GM06990 (cell line): Measurements from ENCODE around the gene NKIRAS2.

Experiments used
- DNase-seq: peaks from one replicate; pipeline ENCODE4 v3.0.0-alpha.2; 2011; ENCODE audit not compliant: insufficient read length; ENCODE audit errors: extremely low read depth
- H3K27me3 ChIP-seq: replicated peaks from 2 replicates; pipeline ENCODE4 v1.6.0; 2011; ENCODE audit warnings: low read length; ENCODE audit not compliant: control insufficient read depth, insufficient read depth
- H3K36me3 ChIP-seq: 2 replicates; pipeline ENCODE4 v1.5.1; 2011; ENCODE audit warnings: low read length; ENCODE audit not compliant: control insufficient read depth, insufficient read depth
- H3K4me3 ChIP-seq: replicated peaks from 2 replicates; pipeline ENCODE4 v1.5.1; 2011; ENCODE audit warnings: low read depth, mild to moderate bottlenecking, control low read depth, low read length
- TF ChIP-seq, protein P1 (sequence below): IDR thresholded peaks from 2 replicates; pipeline ENCODE4 v1.5.1; 2011; ENCODE audit warnings: low read length, control low read depth, mild to moderate bottlenecking, inconsistent platforms; ENCODE audit not compliant: insufficient read depth, poor library complexity, severe bottlenecking

Gene NKIRAS2

DNA sequence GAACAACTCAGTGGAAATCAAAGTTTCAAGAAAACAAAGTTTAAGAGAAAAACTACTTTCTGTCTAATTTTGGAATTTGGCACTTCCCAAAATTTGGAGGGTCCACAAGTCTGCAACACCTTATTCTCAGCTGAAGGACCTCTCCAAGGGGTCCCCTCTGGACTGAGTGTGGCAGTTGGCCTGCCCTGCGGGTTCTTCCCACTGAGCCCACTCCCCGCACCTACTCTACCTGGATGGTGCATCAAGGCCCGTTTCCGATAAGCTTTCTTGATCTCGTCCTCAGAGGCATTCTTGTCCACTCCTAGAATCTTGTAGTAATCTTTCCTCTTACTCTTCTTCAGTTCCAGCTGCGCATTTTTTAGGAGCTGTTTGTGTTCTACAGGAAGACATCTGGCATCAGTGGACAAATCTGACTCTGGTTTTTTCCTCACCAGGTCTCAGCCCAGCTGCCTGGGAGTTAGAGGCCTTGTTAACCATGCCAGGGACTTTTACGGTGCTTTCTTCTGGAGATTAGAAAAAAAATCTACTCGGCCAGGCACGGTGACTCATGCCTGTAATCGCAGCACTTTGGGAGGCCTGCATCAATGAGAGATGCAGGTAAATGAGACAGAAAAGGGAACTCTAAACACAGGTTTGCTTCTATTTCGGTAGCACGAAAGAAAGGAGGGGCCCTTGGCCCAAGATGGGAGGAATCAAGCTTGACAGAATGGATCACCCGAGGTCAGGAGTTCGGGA is 37.7 kb upstream of the NKIRAS2 start:
- TF ChIP-seq, protein P1, sequence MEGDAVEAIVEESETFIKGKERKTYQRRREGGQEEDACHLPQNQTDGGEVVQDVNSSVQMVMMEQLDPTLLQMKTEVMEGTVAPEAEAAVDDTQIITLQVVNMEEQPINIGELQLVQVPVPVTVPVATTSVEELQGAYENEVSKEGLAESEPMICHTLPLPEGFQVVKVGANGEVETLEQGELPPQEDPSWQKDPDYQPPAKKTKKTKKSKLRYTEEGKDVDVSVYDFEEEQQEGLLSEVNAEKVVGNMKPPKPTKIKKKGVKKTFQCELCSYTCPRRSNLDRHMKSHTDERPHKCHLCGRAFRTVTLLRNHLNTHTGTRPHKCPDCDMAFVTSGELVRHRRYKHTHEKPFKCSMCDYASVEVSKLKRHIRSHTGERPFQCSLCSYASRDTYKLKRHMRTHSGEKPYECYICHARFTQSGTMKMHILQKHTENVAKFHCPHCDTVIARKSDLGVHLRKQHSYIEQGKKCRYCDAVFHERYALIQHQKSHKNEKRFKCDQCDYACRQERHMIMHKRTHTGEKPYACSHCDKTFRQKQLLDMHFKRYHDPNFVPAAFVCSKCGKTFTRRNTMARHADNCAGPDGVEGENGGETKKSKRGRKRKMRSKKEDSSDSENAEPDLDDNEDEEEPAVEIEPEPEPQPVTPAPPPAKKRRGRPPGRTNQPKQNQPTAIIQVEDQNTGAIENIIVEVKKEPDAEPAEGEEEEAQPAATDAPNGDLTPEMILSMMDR: no peak
- Histone ChIP-seq H3K4me3 (no peak overlapping the region), H3K36me3 (peaks cover 34% of the 10 kb centered on the region), H3K27me3 (no peaks in the 10 kb centered on the region)
- DNase-seq: no peak

DNA sequence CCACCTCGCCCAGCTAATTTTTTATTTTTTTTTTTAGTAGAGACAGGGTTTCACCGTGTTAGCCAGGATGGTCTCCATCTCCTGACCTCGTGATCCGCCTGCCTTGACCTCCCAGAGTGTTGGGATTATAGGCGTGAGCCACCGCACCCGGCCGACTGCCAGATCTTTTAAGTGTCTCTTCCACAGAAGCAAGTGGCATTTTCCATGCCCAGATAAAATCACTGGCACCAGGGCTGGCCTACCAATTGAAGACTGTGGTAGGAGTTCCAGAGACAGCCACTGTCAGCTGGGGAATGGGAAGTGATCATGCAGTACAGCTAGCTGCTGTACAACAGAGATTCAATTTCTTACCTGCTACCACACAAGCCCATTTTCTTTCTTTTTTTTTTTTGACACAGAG is 35.4 kb upstream of the NKIRAS2 start:
- TF ChIP-seq, protein P1: no peak
- H3K4me3 ChIP-seq: no peak overlapping the region

DNA sequence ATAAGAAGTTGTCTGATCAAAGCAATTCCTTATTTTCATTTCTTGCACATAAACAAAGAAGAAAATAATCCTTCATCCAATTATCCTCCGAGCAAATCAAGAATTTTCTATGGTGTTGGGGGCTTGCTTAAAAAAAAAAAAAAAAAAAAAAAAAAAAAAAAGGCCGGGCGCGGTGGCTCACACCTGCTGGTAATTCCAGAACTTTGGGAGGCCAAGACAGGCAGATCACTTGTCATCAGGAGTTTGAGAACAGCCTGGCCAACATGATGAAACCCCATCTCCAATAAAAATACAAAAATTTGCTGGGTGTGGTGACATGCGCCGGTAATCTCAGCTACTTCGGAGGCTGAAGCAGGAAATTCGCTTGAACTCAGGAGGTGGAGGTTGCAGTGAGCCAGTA is 34.0 kb upstream of the NKIRAS2 start:
- DNase-seq: no peak
- Histone ChIP-seq H3K4me3 (no peak overlapping the region), H3K27me3 (no peaks in the 10 kb centered on the region), H3K36me3 (peaks cover 33% of the 10 kb centered on the region)
- TF ChIP-seq, protein P1: no peak

More for the DNA sequence above, 35.4 kb upstream of the NKIRAS2 start:
- H3K36me3 ChIP-seq: peaks cover 38% of the 10 kb centered on the region
- DNase-seq: no peak
- H3K27me3 ChIP-seq: no peaks in the 10 kb centered on the region

DNA sequence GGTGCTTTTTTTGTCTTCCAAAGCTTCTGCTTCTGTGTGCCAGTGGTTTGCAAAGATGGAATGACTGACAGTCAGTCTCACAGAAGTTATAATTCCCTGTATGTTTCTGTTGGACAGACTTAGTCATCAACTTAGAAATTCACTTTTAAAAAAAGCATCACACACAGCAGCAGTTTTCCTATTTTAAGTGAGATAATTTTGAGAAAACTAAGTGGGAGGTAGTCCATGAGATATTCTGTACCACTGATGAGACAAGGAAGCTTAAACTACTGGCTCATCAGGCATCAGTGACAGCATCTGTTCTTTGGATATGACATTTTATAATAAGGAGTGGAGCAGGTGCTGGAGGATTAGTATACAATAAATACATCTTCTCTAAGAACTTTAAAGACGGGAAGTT is 33.3 kb upstream of the NKIRAS2 start:
- no peak for DNase-seq
- TF ChIP-seq, protein P1: no peak
- no peak overlapping the region for H3K4me3 ChIP-seq
- peaks cover 31% of the 10 kb centered on the region for H3K36me3 ChIP-seq
- H3K27me3 ChIP-seq: no peaks in the 10 kb centered on the region

DNA sequence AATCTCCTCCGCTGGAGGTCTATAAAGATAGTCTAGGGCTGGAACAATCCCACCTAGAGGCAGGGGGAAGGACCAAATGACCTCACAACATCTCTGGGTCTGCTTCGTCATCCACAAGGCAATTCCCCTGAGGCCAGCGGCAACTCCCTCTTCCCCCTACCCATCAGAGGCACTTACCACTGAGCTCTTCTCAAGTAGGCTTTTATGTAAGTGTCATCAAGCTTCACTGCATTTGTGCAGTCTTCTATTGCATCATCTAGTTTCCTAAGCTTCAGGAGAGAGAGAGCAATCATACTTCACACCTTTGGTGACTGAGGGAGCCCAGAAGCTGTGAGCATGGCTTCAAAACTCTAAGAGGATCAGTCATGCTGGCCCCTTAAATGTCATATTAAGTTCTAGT is 32.2 kb upstream of the NKIRAS2 start:
- TF ChIP-seq, protein P1: no peak
- Histone ChIP-seq H3K4me3 (no peak overlapping the region), H3K27me3 (no peaks in the 10 kb centered on the region), H3K36me3 (peaks cover 30% of the 10 kb centered on the region)
- no peak for DNase-seq
